Dendritic cell treated with granulocyte-macrophage colony-stimulating factor and Interleukin-4, amounts not matched to agents 40 ng/mL and 50 ng/mL, for 4 days (primary cell): ENCODE measurements around the gene KLHDC10.

Experiments
- H3K27ac Mint-ChIP-seq: one replicate; pipeline ENCODE4 v1.8.0; 2022; ENCODE audit warnings: mild to moderate bottlenecking, mixed read lengths
- H3K27me3 Mint-ChIP-seq: one replicate; pipeline ENCODE4 v1.8.0; 2022; ENCODE audit warnings: mild to moderate bottlenecking, mixed read lengths
- H3K36me3 Mint-ChIP-seq: one replicate; pipeline ENCODE4 v1.8.0; 2022; ENCODE audit warnings: low read depth, mixed read lengths
- H3K4me1 Mint-ChIP-seq: one replicate; pipeline ENCODE4 v1.8.0; 2022; ENCODE audit warnings: low read depth, mixed read lengths
- H3K4me3 Mint-ChIP-seq: one replicate; pipeline ENCODE4 v1.8.0; 2022; ENCODE audit warnings: mild to moderate bottlenecking, moderate library complexity, mixed read lengths
- H3K9me3 Mint-ChIP-seq: one replicate; pipeline ENCODE4 v1.8.0; 2022; ENCODE audit warnings: mixed read lengths
- intact Hi-C: fragments of 100-400 bp; cut with micrococcal nuclease; formaldehyde crosslinking; loops from one replicate; pipeline ENCODE4 v1.15.0; 2022

Gene KLHDC10

GRCh38 chr7:130135208-130136205, 65.2 kb downstream of the KLHDC10 start:
- intact Hi-C loops, result no loop called here
- Mint-ChIP-seq H3K4me3 (no peak overlapping the region), H3K27ac (no peak overlapping the region), H3K36me3 (peaks cover 78% of the 10 kb centered on the region), H3K27me3 (no peaks in the 10 kb centered on the region), H3K9me3 (no peaks in the 10 kb centered on the region), H3K4me1 (no peaks in the 10 kb centered on the region)

- H3K27me3 Mint-ChIP-seq, result peaks cover 2% of the 10 kb centered on the region
- H3K36me3 Mint-ChIP-seq, result peaks cover 67% of the 10 kb centered on the region
- peaks cover 11% of the 10 kb centered on the region for H3K4me1 Mint-ChIP-seq
- no peak overlapping the region for H3K4me3 Mint-ChIP-seq
- no peaks in the 10 kb centered on the region for H3K9me3 Mint-ChIP-seq
- no peak overlapping the region for H3K27ac Mint-ChIP-seq
- intact Hi-C loops, result no loop called here
Measured at GRCh38 chr7:130136579-130137167, 66.3 kb downstream of the KLHDC10 start.

GRCh38 chr7:130137207-130137606, 66.9 kb downstream of the KLHDC10 start:
- intact Hi-C loops, result no loop called here
- Mint-ChIP-seq H3K9me3 (no peaks in the 10 kb centered on the region), H3K4me3 (no peak overlapping the region), H3K36me3 (peaks cover 61% of the 10 kb centered on the region), H3K4me1 (peaks cover 14% of the 10 kb centered on the region), H3K27ac (no peak overlapping the region), H3K27me3 (peaks cover 3% of the 10 kb centered on the region)

GRCh38 chr7:130139193-130139960, 69.0 kb downstream of the KLHDC10 start:
- H3K27ac Mint-ChIP-seq, result no peak overlapping the region
- peaks cover 53% of the 10 kb centered on the region for H3K36me3 Mint-ChIP-seq
- peaks cover 14% of the 10 kb centered on the region for H3K4me1 Mint-ChIP-seq
- no peaks in the 10 kb centered on the region for H3K9me3 Mint-ChIP-seq
- no peak overlapping the region for H3K4me3 Mint-ChIP-seq
- peaks cover 3% of the 10 kb centered on the region for H3K27me3 Mint-ChIP-seq
- intact Hi-C loops, result no loop called here

GRCh38 chr7:130140551-130141160, 70.3 kb downstream of the KLHDC10 start:
- H3K36me3 Mint-ChIP-seq, result peaks cover 44% of the 10 kb centered on the region
- intact Hi-C loops, result no loop called here
- peak overlapping the region; percentile 80 for H3K27ac Mint-ChIP-seq
- H3K27me3 Mint-ChIP-seq, result peaks cover 3% of the 10 kb centered on the region
- H3K4me1 Mint-ChIP-seq, result peaks cover 14% of the 10 kb centered on the region
- peak overlapping the region; percentile 79 for H3K4me3 Mint-ChIP-seq
- no peaks in the 10 kb centered on the region for H3K9me3 Mint-ChIP-seq

- H3K4me1 Mint-ChIP-seq, result peaks cover 14% of the 10 kb centered on the region
- H3K9me3 Mint-ChIP-seq, result no peaks in the 10 kb centered on the region
- peak overlapping the region; percentile 79 for H3K4me3 Mint-ChIP-seq
- peaks cover 37% of the 10 kb centered on the region for H3K36me3 Mint-ChIP-seq
- peak overlapping the region; percentile 80 for H3K27ac Mint-ChIP-seq
- intact Hi-C loops, result no loop called here
- H3K27me3 Mint-ChIP-seq, result peaks cover 3% of the 10 kb centered on the region
Measured at GRCh38 chr7:130141161-130141883, 71.0 kb downstream of the KLHDC10 start.

- no peaks in the 10 kb centered on the region for H3K9me3 Mint-ChIP-seq
- peak overlapping the region; percentile 80 for H3K27ac Mint-ChIP-seq
- H3K27me3 Mint-ChIP-seq, result peaks cover 3% of the 10 kb centered on the region
- peaks cover 34% of the 10 kb centered on the region for H3K36me3 Mint-ChIP-seq
- peaks cover 14% of the 10 kb centered on the region for H3K4me1 Mint-ChIP-seq
- intact Hi-C loops, result no loop called here
- H3K4me3 Mint-ChIP-seq, result peak overlapping the region; percentile 79
Measured at GRCh38 chr7:130141884-130142653, 71.7 kb downstream of the KLHDC10 start.

- Mint-ChIP-seq H3K36me3 (peaks cover 27% of the 10 kb centered on the region), H3K27ac (no peak overlapping the region), H3K9me3 (no peaks in the 10 kb centered on the region), H3K4me3 (no peak overlapping the region), H3K4me1 (peaks cover 14% of the 10 kb centered on the region), H3K27me3 (peaks cover 3% of the 10 kb centered on the region)
- intact Hi-C loops, result no loop called here
Measured at GRCh38 chr7:130142654-130143333, 72.5 kb downstream of the KLHDC10 start.

GRCh38 chr7:130143334-130143732, 73.0 kb downstream of the KLHDC10 start:
- intact Hi-C loops, result no loop called here
- no peak overlapping the region for H3K4me3 Mint-ChIP-seq
- H3K27ac Mint-ChIP-seq, result no peak overlapping the region
- peaks cover 14% of the 10 kb centered on the region for H3K4me1 Mint-ChIP-seq
- no peaks in the 10 kb centered on the region for H3K9me3 Mint-ChIP-seq
- H3K36me3 Mint-ChIP-seq, result peaks cover 22% of the 10 kb centered on the region
- peaks cover 3% of the 10 kb centered on the region for H3K27me3 Mint-ChIP-seq

- no peaks in the 10 kb centered on the region for H3K9me3 Mint-ChIP-seq
- H3K4me3 Mint-ChIP-seq, result no peak overlapping the region
- peaks cover 14% of the 10 kb centered on the region for H3K4me1 Mint-ChIP-seq
- H3K36me3 Mint-ChIP-seq, result peaks cover 16% of the 10 kb centered on the region
- no peak overlapping the region for H3K27ac Mint-ChIP-seq
- intact Hi-C loops, result no loop called here
- H3K27me3 Mint-ChIP-seq, result peaks cover 3% of the 10 kb centered on the region
Measured at GRCh38 chr7:130143986-130144311, 73.6 kb downstream of the KLHDC10 start.

GRCh38 chr7:130144312-130145171, 74.2 kb downstream of the KLHDC10 start:
- Mint-ChIP-seq H3K4me3 (no peak overlapping the region), H3K9me3 (no peaks in the 10 kb centered on the region), H3K4me1 (peaks cover 16% of the 10 kb centered on the region), H3K27ac (no peak overlapping the region), H3K36me3 (peaks cover 10% of the 10 kb centered on the region), H3K27me3 (peaks cover 3% of the 10 kb centered on the region)
- intact Hi-C loops, result no loop called here
